Endometrium (tissue), 2 donors: ENCODE results near the gene UBAC2.
"Not testable (repeated sequence)": the region's sequence is repeated elsewhere in the genome, so short reads cannot be mapped to it uniquely, and the experiment has no call there.

ENCODE experiments used
- FAIRE-seq: peaks from 2 replicates; lab custom pipeline; 2012; peaks lifted over from hg19 to GRCh38; lab: Jason Lieb, UNC
- donor health status: control.
- donor health status: control.

The UBAC2 gene

DNA sequence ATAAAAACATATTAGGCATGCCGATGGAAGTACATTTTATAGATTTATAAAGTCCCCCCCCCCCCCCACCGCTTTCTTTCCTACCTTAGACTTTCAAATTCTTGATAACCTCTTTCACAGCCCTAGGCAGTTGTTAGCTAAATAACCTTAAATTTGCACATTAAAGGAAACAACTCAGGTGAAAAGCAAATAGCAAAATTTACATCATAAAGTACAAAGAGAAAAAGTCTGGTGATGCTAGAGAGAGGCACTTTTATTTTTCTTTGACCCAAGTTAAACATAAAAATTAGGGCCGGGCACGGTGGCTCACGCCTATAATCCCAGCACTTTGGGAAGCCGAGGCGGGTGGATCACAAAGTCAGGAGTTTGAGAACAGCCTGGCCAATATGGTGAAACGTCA, 15.0 kb upstream of the UBAC2 start:
- FAIRE-seq, result no peak

DNA sequence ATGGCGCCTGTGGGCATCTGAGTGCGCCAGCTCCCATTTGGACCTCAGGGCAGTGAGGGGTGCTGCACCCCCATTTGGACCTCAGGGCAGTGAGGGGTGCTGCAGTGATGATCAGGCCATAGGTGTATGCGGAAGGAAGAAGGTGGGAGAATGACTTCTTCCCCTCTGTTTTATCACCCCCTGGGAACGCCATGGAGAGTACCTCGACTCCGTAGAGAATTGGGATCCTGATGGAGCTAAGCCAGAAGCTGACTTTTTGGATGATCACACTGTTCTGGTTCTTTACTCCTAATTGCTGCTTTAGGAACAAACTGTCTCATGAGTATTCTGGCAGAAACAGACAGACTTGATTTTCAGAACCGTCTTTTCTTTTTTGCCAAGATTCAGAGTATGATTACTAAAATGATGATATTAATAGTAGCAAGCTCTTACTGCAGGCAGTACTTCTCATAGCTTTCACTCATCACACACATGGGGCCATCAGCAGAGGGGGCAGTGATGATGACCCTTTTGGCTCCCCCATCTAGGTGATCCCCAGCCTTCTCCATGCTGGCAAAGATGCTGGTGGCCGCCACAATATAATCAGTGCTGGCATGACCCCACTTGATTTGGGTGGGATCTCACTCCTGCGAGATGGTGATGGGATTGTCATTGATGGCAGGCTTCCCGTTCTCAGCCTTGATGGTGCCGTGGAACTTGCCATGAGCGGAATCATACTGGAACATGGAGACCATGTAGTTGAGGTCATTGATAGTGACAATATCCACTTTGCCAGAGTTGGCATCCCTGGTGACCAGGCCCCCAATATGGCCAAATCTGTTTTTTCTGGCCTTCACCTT, 10.3 kb upstream of the UBAC2 start:
- no peak for FAIRE-seq

DNA sequence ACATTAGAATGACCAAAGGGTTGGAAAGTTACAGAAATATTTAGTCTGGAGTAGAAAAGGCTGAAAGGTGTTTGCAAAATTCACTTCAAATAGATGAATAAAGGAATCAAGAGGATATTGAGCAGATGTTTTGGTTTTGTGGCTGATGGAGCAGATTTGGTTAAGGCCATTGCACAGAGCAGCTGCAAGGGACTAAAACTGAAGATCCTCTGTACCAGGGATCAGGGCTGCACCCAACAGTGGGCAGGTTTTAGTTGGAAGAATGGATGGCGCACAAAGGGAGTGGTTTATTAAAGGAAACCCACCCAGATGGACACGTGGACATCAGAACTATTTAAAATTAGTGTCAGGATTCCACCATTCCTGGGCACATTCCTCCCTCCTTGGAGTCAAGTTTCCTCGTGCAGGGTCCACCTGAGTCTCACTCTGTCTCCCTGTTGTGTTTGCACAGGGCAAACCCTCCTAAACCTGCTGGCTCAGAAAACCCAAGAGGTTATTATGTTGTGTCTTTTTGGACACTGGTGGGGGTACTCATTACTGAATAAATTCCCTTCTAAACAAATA, 9.2 kb upstream of the UBAC2 start:
- no peak for FAIRE-seq

DNA sequence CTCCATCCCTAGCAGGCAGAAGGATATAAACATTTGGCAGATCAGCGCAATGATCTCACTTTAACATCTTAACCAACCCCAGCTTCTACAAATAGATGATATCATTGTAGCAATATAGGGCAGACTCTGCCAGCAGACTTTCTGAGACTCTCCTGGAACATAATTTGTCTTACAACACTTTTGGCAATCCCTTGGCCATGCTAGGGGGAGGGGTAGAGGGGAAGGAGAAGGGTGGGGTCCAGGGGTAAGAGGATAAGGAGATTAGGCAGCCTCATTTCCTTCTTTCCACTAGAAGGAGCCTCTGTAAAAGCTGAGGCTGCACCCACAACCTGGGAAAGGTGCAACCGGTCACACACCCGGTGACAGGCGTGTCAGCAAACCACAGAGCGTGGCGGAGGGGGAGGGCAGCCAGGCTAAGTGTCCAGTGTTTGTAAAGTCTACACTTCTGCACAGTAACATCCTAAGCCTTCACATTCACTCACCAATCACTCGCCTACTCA, 8.7 kb upstream of the UBAC2 start:
- no peak for FAIRE-seq

DNA sequence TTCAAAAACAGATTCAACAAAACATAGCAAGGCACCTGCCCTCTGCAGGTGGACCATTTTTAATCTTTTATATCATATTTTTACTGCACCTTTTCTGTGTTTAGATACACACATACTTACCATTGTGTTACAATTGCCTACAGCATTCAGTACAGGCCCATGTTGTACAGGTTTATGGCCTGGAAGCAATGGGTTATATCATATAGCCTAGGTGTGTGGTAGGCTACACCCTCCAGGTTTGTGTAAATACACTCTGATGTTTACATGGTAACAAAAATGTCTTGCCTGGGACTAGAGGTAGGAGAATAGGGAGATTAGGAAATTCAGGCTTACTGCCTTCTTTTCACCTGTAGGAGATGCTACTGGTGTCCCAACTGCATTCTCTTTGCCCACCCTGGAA, 8.2 kb upstream of the UBAC2 start:
- no peak for FAIRE-seq

DNA sequence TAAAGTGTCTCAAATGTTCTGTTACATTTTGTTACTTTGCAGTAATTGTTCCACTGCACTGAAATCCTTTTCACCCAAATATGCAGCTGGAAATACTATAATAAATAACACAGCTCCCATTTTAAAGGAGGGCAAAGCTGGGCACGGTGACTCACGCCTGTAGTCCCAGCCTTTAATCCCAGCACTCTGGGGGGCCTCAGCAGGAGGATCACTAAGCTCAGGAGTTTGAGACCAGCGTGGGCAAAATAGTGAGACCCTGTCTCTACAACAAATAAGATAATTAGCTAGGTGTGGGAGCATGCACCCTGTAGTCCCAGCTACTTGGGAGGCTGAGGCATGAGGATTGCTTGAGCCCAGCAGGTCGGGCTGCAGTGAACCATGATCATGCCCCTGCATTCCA, 7.5 kb upstream of the UBAC2 start:
- FAIRE-seq, result no peak

DNA sequence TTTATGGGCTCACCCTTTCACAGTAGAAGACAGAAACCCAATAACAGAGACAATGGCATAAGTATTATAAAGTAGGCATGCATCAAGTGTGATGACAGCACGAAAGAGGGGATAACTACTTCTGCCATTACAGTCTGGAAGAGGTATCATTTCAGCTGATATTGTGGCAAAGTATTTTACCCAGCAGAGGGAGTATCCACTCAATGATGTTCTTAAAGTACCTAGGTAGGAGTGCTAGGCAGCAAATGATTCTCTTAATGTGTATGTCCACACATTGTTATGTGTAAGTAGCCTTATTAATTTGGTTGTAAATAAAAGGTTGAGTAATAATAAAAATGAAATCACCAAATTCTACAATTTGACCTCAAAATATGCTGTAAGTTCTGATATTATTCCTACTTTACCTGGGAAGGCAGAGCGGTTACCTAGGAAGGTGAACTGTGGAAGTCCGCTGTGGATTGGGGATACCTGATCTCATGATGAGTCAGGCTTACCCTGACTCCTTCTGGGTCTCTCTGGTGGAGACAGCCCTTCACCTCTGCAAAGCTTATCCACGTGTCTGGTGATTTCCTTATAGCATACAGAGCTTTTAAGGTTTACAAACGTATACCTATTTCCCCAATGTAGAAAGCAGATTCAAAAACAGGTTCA, 4.1 kb upstream of the UBAC2 start:
- FAIRE-seq, result no peak

DNA sequence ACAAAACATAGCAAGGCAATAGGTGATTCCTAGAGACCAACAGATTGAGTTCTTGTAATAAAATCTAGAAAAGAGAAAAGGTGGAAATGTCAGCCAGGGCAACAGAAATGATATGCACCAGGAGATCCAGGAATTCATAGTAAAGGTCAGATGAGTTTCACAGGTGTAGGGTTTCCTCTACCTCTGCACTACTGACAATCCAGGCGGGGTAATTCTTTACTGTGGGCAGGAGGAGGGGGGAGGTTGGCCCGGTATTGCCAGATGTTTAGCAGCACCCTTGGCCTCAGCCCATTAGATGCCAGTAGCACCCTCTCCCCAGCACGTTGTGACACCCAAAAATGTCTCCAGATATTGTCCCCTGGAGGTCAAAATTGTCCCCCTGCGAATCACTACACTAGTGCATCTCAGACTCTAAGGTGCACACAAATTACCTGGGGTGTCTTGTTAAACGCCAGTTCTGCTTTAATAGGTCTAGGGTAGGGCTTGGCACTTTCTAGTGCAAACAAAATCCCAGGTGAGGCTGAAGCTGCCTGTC, 3.5 kb upstream of the UBAC2 start:
- FAIRE-seq, result no peak

DNA sequence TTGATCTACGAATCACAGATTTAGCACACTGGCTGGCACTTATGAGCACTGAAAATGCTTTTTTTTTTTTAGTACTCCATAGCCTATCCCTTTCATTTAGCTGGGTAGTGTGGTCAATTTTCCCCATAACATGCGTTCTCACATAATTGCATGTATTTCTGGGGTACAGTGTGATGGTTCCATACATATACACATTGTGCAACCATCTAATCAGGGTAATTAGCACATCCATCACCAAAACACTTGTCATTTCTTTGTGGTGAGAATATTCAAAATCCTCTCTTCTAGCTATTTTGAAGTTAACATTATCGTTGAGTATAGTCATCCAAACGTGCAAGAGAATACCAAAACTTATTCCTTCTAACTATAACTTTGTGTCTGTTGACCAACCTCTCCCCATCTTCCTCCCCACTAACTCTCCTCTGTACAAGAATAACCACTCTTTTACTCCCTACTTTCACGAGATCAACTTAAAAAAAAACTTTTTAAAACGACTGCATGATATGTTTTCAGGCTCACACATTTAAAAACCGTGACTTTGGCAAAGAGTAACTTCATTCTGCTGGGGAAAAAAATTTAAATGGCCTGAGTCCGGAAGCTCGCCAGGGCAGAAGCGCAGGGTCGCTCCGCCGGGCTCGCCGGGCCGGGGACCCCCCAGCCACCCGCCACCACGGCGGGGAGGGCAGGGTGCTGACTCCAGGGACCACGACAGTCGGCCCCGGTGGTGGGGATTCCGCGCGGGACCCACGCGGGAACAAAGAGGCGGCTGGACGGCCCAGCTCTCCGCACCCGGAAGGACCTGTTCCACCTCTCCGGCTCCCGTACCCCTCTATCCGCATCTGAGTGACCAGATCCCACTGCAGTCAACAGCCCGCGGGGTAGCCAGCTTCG, 868 bp upstream of the UBAC2 start:
- no peak for FAIRE-seq

DNA sequence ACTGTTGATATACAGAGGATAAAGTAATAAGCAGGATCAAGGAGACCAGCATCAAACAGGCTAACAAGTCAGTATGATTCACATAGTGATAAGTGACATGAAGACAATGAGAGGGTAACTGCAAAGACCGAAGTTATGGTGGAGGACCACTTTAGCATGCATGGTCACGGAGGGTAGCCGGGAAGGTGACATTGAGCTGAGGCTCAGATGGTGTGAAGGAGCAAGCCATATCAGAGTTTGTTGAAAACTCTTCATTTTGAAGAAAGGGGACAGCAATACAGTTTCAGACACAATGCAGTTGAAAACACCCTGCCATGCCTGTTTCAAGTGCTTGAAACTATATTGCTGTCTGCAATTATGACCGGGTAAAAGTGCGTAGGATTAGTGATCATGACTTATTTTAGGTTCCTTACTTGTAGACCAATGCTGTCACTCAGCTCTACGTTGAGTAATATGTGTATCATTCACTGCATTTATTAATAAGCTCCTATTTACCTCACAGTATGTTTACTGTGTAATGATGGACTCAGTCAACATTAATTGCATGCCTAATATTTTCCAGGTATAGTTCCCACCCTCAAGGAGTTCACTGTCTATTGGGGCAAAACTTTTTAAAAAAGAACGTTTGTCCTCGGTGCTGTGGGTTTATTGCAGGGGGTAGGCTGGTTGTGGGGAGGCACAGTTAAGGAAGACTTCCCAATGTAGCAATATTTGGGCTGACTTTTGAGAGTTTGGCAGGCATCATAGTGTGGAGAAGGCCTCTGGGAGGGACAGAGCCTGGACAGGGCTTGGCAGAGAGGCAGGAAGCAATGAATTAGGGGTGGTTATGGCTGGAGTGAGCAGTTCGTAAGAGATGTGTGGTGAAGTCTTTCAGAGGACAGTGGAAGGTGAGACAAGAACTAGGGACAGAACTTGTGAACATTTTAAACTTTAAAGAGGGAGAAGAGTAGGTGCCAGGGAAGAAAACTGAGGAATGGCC, 3.2 kb downstream of the UBAC2 start:
- FAIRE-seq, result no peak

DNA sequence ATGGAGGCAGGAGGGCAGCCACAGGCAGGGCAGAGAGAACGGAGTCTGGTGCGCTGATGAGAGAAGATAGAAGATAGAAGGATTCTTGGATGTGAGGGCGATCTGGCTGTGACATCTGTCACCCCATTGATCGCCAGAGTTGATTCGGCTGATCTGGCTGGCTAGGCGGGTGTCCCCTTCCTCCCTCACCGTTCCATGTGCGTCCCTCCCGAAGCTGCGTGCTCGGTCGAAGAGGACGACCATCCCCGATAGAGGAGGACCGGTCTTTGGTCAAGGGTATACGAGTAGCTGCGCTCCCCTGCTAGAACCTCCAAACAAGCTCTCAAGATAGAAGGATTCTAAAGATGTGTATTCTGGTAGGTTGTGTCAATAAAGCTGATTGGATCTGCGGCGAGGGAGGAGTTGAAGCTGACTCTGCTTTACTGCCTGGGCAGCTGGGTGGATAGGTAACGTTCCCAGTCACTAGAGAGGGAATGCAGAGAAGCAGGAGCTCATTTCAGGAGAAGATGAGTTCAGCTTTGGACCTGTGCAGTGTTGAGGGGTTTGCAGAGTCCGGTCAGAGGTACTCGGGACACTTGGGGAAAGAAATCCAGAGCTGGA, 5.1 kb downstream of the UBAC2 start:
- no peak for FAIRE-seq

DNA sequence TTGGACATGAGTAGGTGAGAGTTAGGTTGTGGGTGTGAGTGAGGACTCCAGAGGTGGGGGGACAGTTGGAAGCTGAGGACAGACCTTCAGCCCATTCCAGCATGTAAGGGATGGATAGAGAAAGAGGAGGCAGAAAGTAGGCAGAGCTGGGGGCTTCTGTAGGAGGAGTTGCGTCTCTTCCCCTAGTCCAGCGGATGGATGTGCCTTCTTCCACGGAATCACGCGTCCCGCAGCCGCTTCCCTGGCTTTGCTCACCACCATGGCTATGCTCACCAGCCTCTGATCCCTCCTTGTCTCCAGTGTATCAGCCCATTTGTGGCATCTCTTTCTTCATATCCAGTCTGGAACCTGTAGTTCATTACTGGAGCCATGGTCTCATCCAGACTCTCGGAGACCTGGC, 5.6 kb downstream of the UBAC2 start:
- no peak for FAIRE-seq

DNA sequence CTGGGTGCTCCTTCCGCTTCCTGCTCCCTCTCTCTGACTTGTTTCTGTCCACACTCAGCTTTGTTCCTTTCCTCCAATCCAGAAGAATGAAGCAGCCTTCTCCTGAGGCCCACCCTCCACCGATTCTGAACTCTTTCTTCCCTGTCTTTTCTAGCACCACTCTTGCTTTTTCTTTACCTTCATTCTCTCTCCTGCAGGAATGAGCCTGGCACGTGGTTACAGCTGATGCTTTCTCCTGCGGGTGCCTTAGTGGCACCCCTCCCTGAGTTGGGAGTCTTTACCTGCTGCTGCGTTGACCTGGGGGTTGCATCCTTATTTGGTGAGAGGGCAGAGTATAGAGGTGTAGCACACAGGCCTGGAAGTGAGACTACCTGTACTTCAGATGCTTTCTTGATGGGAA, 6.2 kb downstream of the UBAC2 start:
- FAIRE-seq, result no peak

DNA sequence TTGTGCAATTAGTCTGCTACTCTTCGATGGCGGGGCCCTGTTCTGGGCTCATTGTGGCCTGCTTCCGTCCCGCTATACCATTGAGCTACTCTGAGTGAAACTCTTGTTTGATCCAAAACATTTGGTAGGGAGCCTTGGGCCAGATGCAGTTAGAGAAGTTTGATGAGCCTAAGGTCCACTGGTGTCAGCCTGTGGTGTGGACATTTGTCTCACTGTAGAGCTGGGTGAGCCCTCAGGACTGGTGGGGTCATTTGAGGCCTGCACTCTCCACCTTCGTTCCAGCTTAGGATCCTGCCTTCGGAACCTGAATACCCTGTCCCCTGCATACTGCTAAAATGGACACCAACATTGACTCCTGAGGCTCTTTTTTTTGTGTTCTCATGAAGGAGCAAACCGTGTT, 6.9 kb downstream of the UBAC2 start:
- no peak for FAIRE-seq

DNA sequence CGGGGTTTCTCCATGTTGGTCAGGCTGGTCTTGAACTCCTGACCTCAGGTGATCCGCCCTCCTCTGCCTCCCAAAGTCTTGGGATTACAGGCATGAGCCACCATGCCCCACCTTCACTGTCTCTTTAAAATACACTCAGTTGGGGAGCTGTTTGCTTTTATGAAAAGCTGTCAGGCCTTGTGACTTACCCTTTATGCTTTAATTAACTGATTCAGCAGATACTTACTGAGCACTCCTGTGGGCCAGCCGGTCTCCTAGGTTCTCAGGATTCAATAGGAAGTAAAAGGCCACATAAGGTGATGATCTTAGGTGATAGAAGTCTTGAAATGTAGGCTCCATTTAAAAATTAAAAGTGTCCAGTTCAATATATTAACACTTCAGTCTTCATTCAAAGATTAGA, 7.5 kb downstream of the UBAC2 start:
- no peak for FAIRE-seq

DNA sequence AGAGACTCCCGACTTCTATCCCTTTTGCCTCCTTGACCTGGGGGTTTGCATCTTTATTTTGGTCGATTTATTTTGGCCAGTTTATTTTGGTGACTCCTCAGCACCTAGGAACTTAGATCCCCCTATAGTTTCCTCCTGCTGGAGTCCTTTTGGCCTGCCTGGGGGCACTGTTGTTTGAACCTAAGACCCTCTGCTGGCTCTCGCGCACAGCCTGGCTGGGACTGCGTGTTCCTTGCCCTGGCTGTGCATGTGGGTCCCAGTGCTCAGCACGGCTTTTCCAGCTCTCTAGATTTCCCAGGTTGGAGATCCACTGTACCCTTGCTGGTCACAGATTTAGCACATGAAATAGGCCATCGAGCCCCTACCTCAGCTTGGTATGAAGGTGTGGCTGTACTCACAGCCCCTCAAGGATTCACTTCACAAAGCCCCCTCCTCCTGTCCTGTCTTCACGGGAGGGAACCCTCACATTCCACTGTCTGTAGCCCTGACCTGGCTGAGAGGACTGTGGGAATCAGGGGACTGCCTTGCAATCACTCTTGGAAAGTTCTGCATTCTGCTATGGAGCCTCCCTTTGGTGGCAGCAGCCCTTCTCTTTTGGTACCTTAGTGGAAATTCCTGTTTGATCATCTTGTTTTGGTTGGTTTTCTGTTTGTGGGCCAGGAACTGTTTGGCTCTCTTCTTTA, 8.3 kb downstream of the UBAC2 start:
- no peak for FAIRE-seq

DNA sequence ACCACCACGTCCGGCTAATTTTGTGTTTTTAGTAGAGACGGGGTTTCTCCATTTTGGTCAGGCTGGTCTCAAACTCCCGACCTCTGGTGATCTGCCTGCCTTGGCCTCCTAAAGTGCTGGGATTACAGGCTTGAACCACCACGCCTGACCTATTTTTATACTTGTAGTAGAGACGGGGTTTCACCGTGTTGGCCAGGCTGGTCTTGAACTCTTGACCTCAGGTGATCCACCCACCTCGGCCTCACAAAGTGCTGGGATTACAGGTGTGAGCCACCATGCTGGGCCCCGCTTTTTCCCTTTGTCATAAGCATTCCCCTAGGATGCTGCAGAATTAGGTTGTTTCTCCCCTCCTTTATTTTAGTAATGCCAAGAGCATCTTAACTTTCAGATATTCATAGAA, 10.0 kb downstream of the UBAC2 start:
- FAIRE-seq, result not testable (repeated sequence)

DNA sequence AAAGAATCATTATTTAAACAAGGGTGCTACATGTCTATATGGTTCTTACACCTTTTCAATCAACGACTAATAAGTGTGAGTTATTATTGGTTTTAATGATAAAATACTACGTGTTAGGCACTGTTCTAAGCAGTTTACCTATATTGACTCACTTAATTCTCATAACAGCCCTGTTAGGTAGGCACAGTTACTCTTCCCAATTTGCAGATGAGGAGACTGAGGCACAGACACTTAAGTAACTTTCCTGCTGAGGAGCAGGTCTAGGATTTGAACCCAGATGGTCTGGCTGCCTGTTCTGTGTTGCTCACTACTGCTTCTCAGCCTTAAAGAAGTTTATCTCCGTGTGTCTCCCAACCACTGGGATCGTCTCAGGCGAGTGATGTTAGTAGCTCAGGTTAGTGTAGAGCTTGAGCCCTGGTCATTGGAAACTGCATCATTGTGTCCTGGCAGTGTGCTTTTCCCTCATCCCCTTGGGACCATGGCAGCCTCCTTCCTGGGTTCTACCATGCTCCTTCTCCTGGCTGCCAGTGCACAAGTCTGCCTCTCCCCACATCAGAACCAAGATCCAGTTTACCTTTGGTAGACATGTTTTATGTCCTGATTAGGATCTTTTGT, 10.9 kb downstream of the UBAC2 start:
- no peak for FAIRE-seq

DNA sequence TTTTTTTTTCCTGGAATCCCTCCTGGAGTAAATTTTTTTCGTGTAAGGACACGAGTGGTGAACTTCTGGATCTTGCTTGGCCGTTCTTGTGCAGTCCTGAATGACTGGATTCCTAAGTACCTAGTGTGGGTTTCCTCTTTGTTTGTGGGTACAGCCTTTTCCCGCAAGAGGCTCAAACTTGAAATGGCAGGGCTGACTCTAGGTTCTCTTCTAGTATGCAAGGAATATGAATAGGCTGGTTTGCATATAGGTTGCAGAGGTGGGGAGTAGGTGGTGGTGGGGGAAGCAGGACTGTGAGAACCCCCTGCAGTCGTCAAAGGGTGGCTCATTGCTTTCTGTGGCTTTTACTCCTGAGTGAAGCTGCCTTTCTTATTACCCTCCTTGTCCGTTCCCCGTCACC, 13.6 kb downstream of the UBAC2 start:
- no peak for FAIRE-seq
